K562 (cell line): Measurements from ENCODE around the gene MAP1S. TPM values are rescaled to one million over a fixed set of nuclear protein-coding genes. Genes with fewer than 3 reads are reported as not detected.

ENCODE experiments used
- EP400 ChIP-seq: fragments of 450-650 bp; IDR thresholded peaks from 2 replicates; pipeline ENCODE4 v1.6.1; 2017; ENCODE audit warnings: antibody characterized with exemption, mild to moderate bottlenecking, moderate library complexity
- HDAC2 ChIP-seq: fragments of 450-650 bp; IDR thresholded peaks from 2 replicates; pipeline ENCODE4 v1.6.1; 2016; ENCODE audit warnings: mild to moderate bottlenecking
- HNRNPLL ChIP-seq: fragments of 200-400 bp; formaldehyde crosslinking; IDR thresholded peaks from 2 replicates; pipeline ENCODE4 v1.6.1; 2017; ENCODE audit warnings: low read length, low read depth, mild to moderate bottlenecking; ENCODE audit not compliant: poor library complexity, severe bottlenecking
- KAT2B ChIP-seq: IDR thresholded peaks from one replicate; pipeline ENCODE4 v1.6.1; 2012; ENCODE audit warnings: low read depth, mild to moderate bottlenecking, control low read depth, inconsistent platforms, low read length, moderate library complexity
- KDM5B ChIP-seq: fragments of 200-600 bp; sonication (generic); IDR thresholded peaks from 2 replicates; pipeline ENCODE4 v1.6.1; 2012; ENCODE audit warnings: low read depth, mild to moderate bottlenecking, moderate library complexity, low read length, control low read depth, inconsistent platforms; ENCODE audit not compliant: insufficient replicate concordance
- MITF ChIP-seq: IDR thresholded peaks from 2 replicates; pipeline ENCODE4 v1.6.1; 2014; ENCODE audit warnings: antibody characterized with exemption
- NCOA6 ChIP-seq: fragments of 450-650 bp; IDR thresholded peaks from 2 replicates; pipeline ENCODE4 v1.6.1; 2017; ENCODE audit warnings: mild to moderate bottlenecking
- NFXL1 ChIP-seq: fragments of 450-650 bp; formaldehyde crosslinking; IDR thresholded peaks from 2 replicates; pipeline ENCODE4 v1.4.0; 2021; ENCODE audit warnings: mild to moderate bottlenecking
- PHB2 ChIP-seq: fragments of 450-650 bp; IDR thresholded peaks from 2 replicates; pipeline ENCODE4 v1.6.1; 2017; ENCODE audit warnings: low read depth
- RBM25 ChIP-seq: fragments of 200-400 bp; formaldehyde crosslinking; IDR thresholded peaks from 2 replicates; pipeline ENCODE4 v1.6.1; 2018; ENCODE audit warnings: low read length, low read depth, moderate library complexity; ENCODE audit not compliant: severe bottlenecking
- RBM34 ChIP-seq: fragments of 200-400 bp; formaldehyde crosslinking; IDR thresholded peaks from 2 replicates; pipeline ENCODE4 v1.6.1; 2018; ENCODE audit warnings: low read length, borderline replicate concordance; ENCODE audit not compliant: insufficient read depth
- SMARCA4 ChIP-seq: fragments of 450-650 bp; IDR thresholded peaks from 2 replicates; pipeline ENCODE4 v1.6.1; 2016
- TBP ChIP-seq: optimal IDR thresholded peaks from 2 replicates; pipeline ENCODE3; 2011; ENCODE audit warnings: low read depth, low read length, improper control_type of control experiment
- TCF15 ChIP-seq: fragments of 250-450 bp; sonication (Bioruptor Pico); IDR thresholded peaks from 2 replicates; pipeline ENCODE4 v1.8.0; 2022; ENCODE audit warnings: moderate library complexity, mild to moderate bottlenecking, inconsistent platforms
- THAP7 ChIP-seq: fragments of 250-450 bp; sonication (Bioruptor Pico); IDR thresholded peaks from 2 replicates; pipeline ENCODE4 v1.5.0; 2021
- THRAP3 ChIP-seq: fragments of 450-650 bp; IDR thresholded peaks from 2 replicates; pipeline ENCODE4 v1.6.1; 2016; ENCODE audit warnings: mild to moderate bottlenecking, inconsistent platforms, borderline replicate concordance
- WHSC1 ChIP-seq: IDR thresholded peaks from one replicate; pipeline ENCODE4 v1.6.1; 2012; ENCODE audit warnings: low read length, control low read depth, inconsistent platforms
- ZNF174 ChIP-seq: fragments of 250-450 bp; sonication (Bioruptor Pico); IDR thresholded peaks from 2 replicates; pipeline ENCODE4 v1.4.0; 2020; ENCODE audit warnings: mild to moderate bottlenecking
- ZNF282 ChIP-seq: sonication (generic); formaldehyde crosslinking; IDR thresholded peaks from 2 replicates; pipeline ENCODE4 v1.8.1; 2023; ENCODE audit warnings: missing genetic modification reagents
- ZNF431 ChIP-seq: sonication (generic); formaldehyde crosslinking; IDR thresholded peaks from 2 replicates; pipeline ENCODE4 v1.8.0; 2022; ENCODE audit warnings: mild to moderate bottlenecking, missing genetic modification reagents
- ZNF449 ChIP-seq: fragments of 250-450 bp; sonication (Bioruptor Pico); IDR thresholded peaks from 2 replicates; pipeline ENCODE4 v1.8.0; 2022; ENCODE audit warnings: moderate library complexity, mild to moderate bottlenecking, inconsistent platforms
- ZNF583 ChIP-seq: fragments of 250-450 bp; sonication (Bioruptor Pico); IDR thresholded peaks from 2 replicates; pipeline ENCODE4 v1.4.0; 2020
- ZNF668 ChIP-seq: fragments of 250-450 bp; sonication (Bioruptor Pico); IDR thresholded peaks from 2 replicates; pipeline ENCODE4 v1.8.0; 2022; ENCODE audit warnings: mild to moderate bottlenecking, inconsistent platforms
- ZNF79 ChIP-seq: fragments of 250-450 bp; sonication (Bioruptor Pico); IDR thresholded peaks from 2 replicates; pipeline ENCODE4 v1.4.0; 2020; ENCODE audit warnings: low read depth, mild to moderate bottlenecking, moderate library complexity
- polyA plus RNA-seq, 8 experiments: library from polyadenylated mRNA; depleted of rRNA in 4 of 8; stranded (reverse) in 5 of 8; unstranded in 3 of 8; fragments of >200 nt; fragmentation: Nextera tagmentation in 2 of 8; fragmentation: Illumina TruSeq in 1 of 8; extraction: Ambion mirVana in 2 of 8; extraction: Trizol in 1 of 8; gene quantifications; 2 replicates each; pipeline versions ENCODE4 v1.2.1 to v1.2.3, GENCODE V29; 2011 to 2014; ENCODE audit warnings: inconsistent platforms in 1 of 8, missing spikeins in 1 of 8
- total RNA-seq, 7 experiments: library from RNA; depleted of rRNA in 6 of 7; stranded (reverse); fragments of >200 nt in 6 of 7; fragmentation: Illumina TruSeq in 2 of 7; extraction: Trizol in 2 of 7; gene quantifications; 2 replicates each; pipeline versions ENCODE4 v1.2.1 to v1.2.3, GENCODE V29; 2011 to 2021; ENCODE audit warnings: low replicate concordance in 1 of 7

Gene MAP1S
- total and polyA plus RNA-seq, 9 of the 15 experiments (the other 6 are each of a cell fraction or from before 2014, with no cell fraction given), result 2.0 to 81.0 (median 9.5) TPM

GRCh38 chr19:17751103-17751911 lies 32.0 kb downstream of the MAP1S start, which contains the start of gene FCHO1 (continued):
- TF ChIP-seq TCF15 (no peak), WHSC1 (no peak), ZNF449 (CRISPR knock-in tag) (no peak), KDM5B (peak; percentile 68), ZNF431 (CRISPR knock-in tag) (no peak), HDAC2 (peak; percentile 100), ZNF174 (CRISPR knock-in tag) (no peak), THAP7 (CRISPR knock-in tag) (no peak), NCOA6 (no peak), PHB2 (no peak), MITF (peak; percentile 36; the same call in 1 of the 2 replicates), RBM34 (no peak), RBM25 (peak; percentile 97), ZNF583 (CRISPR knock-in tag) (no peak), KAT2B (no peak), SMARCA4 (0 out of 2 replicates have a peak, but pooled peaks have one; percentile 26), ZNF79 (CRISPR knock-in tag) (no peak), ZNF668 (CRISPR knock-in tag) (no peak; the same call in 1 of the 2 replicates), NFXL1 (CRISPR knock-in tag) (no peak), ZNF282 (no peak), HNRNPLL (no peak), EP400 (peak; percentile 96), TBP (peak; percentile 43), THRAP3 (0 out of 2 replicates have a peak, but pooled peaks have one; percentile 63)
